Neuronal stem cell (in vitro differentiated cells): ENCODE measurements around the gene POMGNT1.
"Not testable (repeated sequence)": the region's sequence is repeated elsewhere in the genome, so short reads cannot be mapped to it uniquely, and the experiment has no call there.

Experiments used
- DNase-seq: peaks from one replicate; pipeline ENCODE4 v3.0.0-alpha.2; 2013; ENCODE audit warnings: low spot score
- H2AFZ ChIP-seq: one replicate; pipeline ENCODE4 v1.6.1; 2013; ENCODE audit warnings: mild to moderate bottlenecking, low read length, inconsistent platforms
- H2AK5ac ChIP-seq: 2 replicates; pipeline ENCODE4 v1.6.1; 2013; ENCODE audit warnings: low read depth, mild to moderate bottlenecking, inconsistent platforms, low read length, moderate library complexity, mixed read lengths
- H2BK120ac ChIP-seq: 2 replicates; pipeline ENCODE4 v1.6.1; 2013; ENCODE audit warnings: low read depth, mild to moderate bottlenecking, inconsistent platforms, low read length, moderate library complexity, mixed read lengths
- H2BK12ac ChIP-seq: one replicate; pipeline ENCODE4 v1.6.1; 2013; ENCODE audit warnings: low read length, inconsistent platforms
- H2BK15ac ChIP-seq: 2 replicates; pipeline ENCODE4 v1.6.1; 2013; ENCODE audit warnings: mild to moderate bottlenecking, low read length, inconsistent platforms, mixed read lengths
- H2BK5ac ChIP-seq: one replicate; pipeline ENCODE4 v1.6.1; 2013; ENCODE audit warnings: inconsistent platforms, mild to moderate bottlenecking, low read length, moderate library complexity
- H3K14ac ChIP-seq: one replicate; pipeline ENCODE4 v1.6.1; 2013; ENCODE audit warnings: low read length, inconsistent platforms
- H3K18ac ChIP-seq: 2 replicates; pipeline ENCODE4 v1.6.1; 2013; ENCODE audit warnings: low read length, inconsistent platforms
- H3K23ac ChIP-seq: 2 replicates; pipeline ENCODE4 v1.6.1; 2013; ENCODE audit warnings: low read depth, mild to moderate bottlenecking, mixed read lengths, low read length, inconsistent platforms; ENCODE audit not compliant: poor library complexity
- H3K27ac ChIP-seq: replicated peaks from 3 replicates; pipeline ENCODE4 v1.5.1; 2013; ENCODE audit warnings: low read length, inconsistent platforms
- H3K27me3 ChIP-seq, 3 experiments: 2 replicates each; pipeline ENCODE4 v1.6.1; 2013; ENCODE audit warnings: low read length in 3 of 3, mild to moderate bottlenecking in 2 of 3, inconsistent platforms in 1 of 3, low read depth in 1 of 3, mixed read lengths in 1 of 3, moderate library complexity in 1 of 3; ENCODE audit not compliant: control insufficient read depth in 3 of 3, insufficient read depth in 3 of 3
- H3K36me3 ChIP-seq, 2 donors: replicated peaks in 1 of 2; 2 replicates each; pipeline ENCODE4 v1.6.1; 2013; ENCODE audit warnings: low read length in 2 of 2; ENCODE audit not compliant: control insufficient read depth in 2 of 2, insufficient read depth in 2 of 2
- H3K4ac ChIP-seq: 2 replicates; pipeline ENCODE4 v1.6.1; 2013; ENCODE audit warnings: inconsistent platforms, mild to moderate bottlenecking, low read length, moderate library complexity
- H3K4me1 ChIP-seq, 2 donors: 1 replicate in 1 of 2; 2 replicates in 1 of 2; pipeline ENCODE4 v1.6.1; 2013; ENCODE audit warnings: low read length in 2 of 2, low read depth in 1 of 2; ENCODE audit not compliant: control insufficient read depth in 2 of 2, insufficient read depth in 1 of 2
- H3K4me2 ChIP-seq: one replicate; pipeline ENCODE4 v1.6.1; 2013; ENCODE audit warnings: mild to moderate bottlenecking, low read length, inconsistent platforms; ENCODE audit not compliant: insufficient read depth, poor library complexity, severe bottlenecking
- H3K4me3 ChIP-seq, 2 donors: 2 replicates each; pipeline ENCODE4 v1.5.1; 2013; ENCODE audit warnings: low read length in 2 of 2, mild to moderate bottlenecking in 2 of 2, inconsistent platforms in 1 of 2, moderate library complexity in 1 of 2
- H3K79me1 ChIP-seq: one replicate; pipeline ENCODE4 v1.6.1; 2013; ENCODE audit warnings: low read depth, mild to moderate bottlenecking, inconsistent platforms, low read length, moderate library complexity
- H3K9ac ChIP-seq: one replicate; pipeline ENCODE4 v1.6.1; 2013; ENCODE audit warnings: mild to moderate bottlenecking, low read depth, low read length, inconsistent platforms; ENCODE audit not compliant: poor library complexity
- H3K9me3 ChIP-seq, 2 donors: replicated peaks in 1 of 2; 2 replicates each; pipeline versions ENCODE3 to v1.6.1; 2013; ENCODE audit warnings: low read length in 2 of 2, mild to moderate bottlenecking in 2 of 2, inconsistent platforms in 1 of 2, low read depth in 1 of 2, mixed read lengths in 1 of 2, moderate library complexity in 1 of 2; ENCODE audit not compliant: control insufficient read depth in 2 of 2, insufficient read depth in 1 of 2
- H4K8ac ChIP-seq: one replicate; pipeline ENCODE4 v1.6.1; 2013; ENCODE audit warnings: low read depth, mild to moderate bottlenecking, inconsistent platforms, low read length, moderate library complexity
- H4K91ac ChIP-seq: one replicate; pipeline ENCODE4 v1.6.1; 2013; ENCODE audit warnings: low read length, low read depth, mild to moderate bottlenecking, inconsistent platforms; ENCODE audit not compliant: poor library complexity
- WGBS, 2 donors: extraction: QIAGEN DNeasy Blood & Tissue Kit; methylation state at CpG; one replicate each; pipeline ENCODE4 v1.1.7; 2013; ENCODE audit warnings: missing lambda C conversion rate in 2 of 2, mixed read lengths in 1 of 2; ENCODE audit not compliant: insufficient read length in 2 of 2, insufficient replicate concordance in 1 of 2; ENCODE audit errors: extremely low coverage in 2 of 2; 5-methylcytosine and 5-hydroxymethylcytosine counted together

POMGNT1 gene

GRCh38 chr1:46241733-46242132, 43.5 kb upstream of the POMGNT1 start:
- not testable (repeated sequence) for H3K4me3 ChIP-seq, H2BK12ac ChIP-seq, H2AFZ ChIP-seq, H3K4ac ChIP-seq, H2BK120ac ChIP-seq, H3K4me2 ChIP-seq, H3K36me3 ChIP-seq, H3K9ac ChIP-seq, H4K91ac ChIP-seq, H3K27me3 ChIP-seq, H3K18ac ChIP-seq, H3K23ac ChIP-seq, H4K8ac ChIP-seq, H2BK5ac ChIP-seq, H3K27ac ChIP-seq, DNase-seq, H3K79me1 ChIP-seq, H2AK5ac ChIP-seq, H3K4me1 ChIP-seq, H2BK15ac ChIP-seq, H3K14ac ChIP-seq
- peaks cover 3 to 14% of the 10 kb centered on the region in 2 donors for H3K9me3 ChIP-seq
- WGBS, 2 donors = no CpG with 5 or more reads among the region's 38 CpGs

- not testable (repeated sequence) for H3K27ac ChIP-seq, H2BK120ac ChIP-seq, H4K91ac ChIP-seq, H3K27me3 ChIP-seq, H3K18ac ChIP-seq, H2BK15ac ChIP-seq, H3K14ac ChIP-seq, H3K4ac ChIP-seq, H3K23ac ChIP-seq, H3K36me3 ChIP-seq, DNase-seq, H4K8ac ChIP-seq, H3K9ac ChIP-seq, H2BK12ac ChIP-seq, H2BK5ac ChIP-seq, H2AFZ ChIP-seq, H2AK5ac ChIP-seq, H3K4me1 ChIP-seq, H3K79me1 ChIP-seq, H3K4me3 ChIP-seq, H3K4me2 ChIP-seq
- peaks cover 3 to 15% of the 10 kb centered on the region in 2 donors for H3K9me3 ChIP-seq
- no CpG with 5 or more reads among the region's 1 CpG for WGBS, 2 donors
These were observed 40.6 kb upstream of the POMGNT1 start for GRCh38 chr1:46238865-46239264.

- Histone ChIP-seq H3K27ac (no peak overlapping the region), H3K4me1 (no peaks in the 10 kb centered on the region), H3K14ac (no peak overlapping the region), H2BK5ac (no peak overlapping the region), H3K23ac (no peak overlapping the region), H3K18ac (no peak overlapping the region), H3K79me1 (no peaks in the 10 kb centered on the region), H2AK5ac (no peak overlapping the region), H4K91ac (no peak overlapping the region), H2BK15ac (no peak overlapping the region), H2BK12ac (no peak overlapping the region), H2AFZ (no peak overlapping the region), H3K36me3 (no peaks in the 10 kb centered on the region), H3K4me3 (no peak overlapping the region), H3K9me3 (peaks cover 3 to 15% of the 10 kb centered on the region in 2 donors), H3K4me2 (no peak overlapping the region), H3K27me3 (no peaks in the 10 kb centered on the region), H3K4ac (no peak overlapping the region), H3K9ac (no peak overlapping the region), H4K8ac (no peak overlapping the region), H2BK120ac (no peak overlapping the region)
- WGBS, 2 donors = no CpG with 5 or more reads among the region's 4 CpGs
- DNase-seq = no peak
These were observed 38.6 kb upstream of the POMGNT1 start for GRCh38 chr1:46236882-46237281.

- H3K27me3 ChIP-seq, H2BK15ac ChIP-seq, H3K4me2 ChIP-seq, H3K4me1 ChIP-seq, H4K8ac ChIP-seq, H2BK5ac ChIP-seq, H2AK5ac ChIP-seq, H4K91ac ChIP-seq, H3K4ac ChIP-seq, H3K23ac ChIP-seq, H3K9me3 ChIP-seq, H3K18ac ChIP-seq, H3K79me1 ChIP-seq, DNase-seq, H2BK120ac ChIP-seq, H2AFZ ChIP-seq, H3K9ac ChIP-seq, H3K27ac ChIP-seq, H3K4me3 ChIP-seq, H3K36me3 ChIP-seq, H3K14ac ChIP-seq, H2BK12ac ChIP-seq: not testable (repeated sequence)
- no CpG with 5 or more reads among the region's 3 CpGs for WGBS, 2 donors
These were observed 33.0 kb upstream of the POMGNT1 start for GRCh38 chr1:46231231-46231630.
